Measurements from ENCODE around the gene MYMK. TPM values are rescaled to one million over a fixed set of nuclear protein-coding genes. Genes with fewer than 3 reads are reported as not detected.

MYMK gene
- total RNA-seq, 4 donors from 2014 or later: not detected

- no peak for DNase-seq (ENCODE audit: low spot score in 2 of 2)
- WGBS, 2 donors: 50 to 58% methylated on average over 19 to 23 of the region's 23 CpGs
- TF ChIP-seq POLR2A (IDR thresholded peaks at IDR 0.05): no peak
- TF ChIP-seq CTCF (IDR thresholded peaks at IDR 0.05): no peak
- intact Hi-C loops (cut with DNase I; ENCODE audit: low total_unique reads): no loop called here
- no peak overlapping the region for H3K4me3 ChIP-seq (ENCODE audit: low read depth, poor library complexity, severe bottlenecking)
These were observed 18.7 kb downstream of the MYMK start for GRCh38 chr9:133505901-133506652.

GRCh38 chr9:133505186-133505830 is 19.5 kb downstream of the MYMK start:
- H3K4me3 ChIP-seq (ENCODE audit: low read depth, poor library complexity, severe bottlenecking): no peak overlapping the region
- intact Hi-C loops (cut with DNase I; ENCODE audit: low total_unique reads): no loop called here
- no peak for DNase-seq (ENCODE audit: low spot score in 2 of 2)
- TF ChIP-seq POLR2A (IDR thresholded peaks at IDR 0.05): no peak
- TF ChIP-seq CTCF (IDR thresholded peaks at IDR 0.05): no peak
- WGBS, 2 donors: 85 to 89% methylated on average over 13 of the region's 13 CpGs

- intact Hi-C loops (cut with DNase I; ENCODE audit: low total_unique reads): no loop called here
- no peak for DNase-seq (ENCODE audit: low spot score in 2 of 2)
These were observed 22.6 kb downstream of the MYMK start for GRCh38 chr9:133502112-133502511.

GRCh38 chr9:133499892-133500270 is 24.9 kb downstream of the MYMK start:
- WGBS, 2 donors: 79 to 83% methylated on average over 11 to 12 of the region's 12 CpGs
- no peak for TF ChIP-seq POLR2A (IDR thresholded peaks at IDR 0.05)
- no peak for TF ChIP-seq CTCF (IDR thresholded peaks at IDR 0.05)
- no peak overlapping the region for H3K4me3 ChIP-seq (ENCODE audit: low read depth, poor library complexity, severe bottlenecking)
- DNase-seq (ENCODE audit: low spot score in 2 of 2): no peak
- intact Hi-C loops (cut with DNase I; ENCODE audit: low total_unique reads): no loop called here

More at GRCh38 chr9:133502112-133502511, 22.6 kb downstream of the MYMK start:
- 90 to 96% methylated on average over 1 of the region's 1 CpG for WGBS, 2 donors
- H3K4me3 ChIP-seq (ENCODE audit: low read depth, poor library complexity, severe bottlenecking): no peak overlapping the region
- TF ChIP-seq CTCF (IDR thresholded peaks at IDR 0.05) (no peak), POLR2A (IDR thresholded peaks at IDR 0.05) (no peak)

- intact Hi-C loops (cut with DNase I; ENCODE audit: low total_unique reads): no loop called here
- no peak for DNase-seq (ENCODE audit: low spot score in 2 of 2)
- no peak overlapping the region for H3K4me3 ChIP-seq (ENCODE audit: low read depth, poor library complexity, severe bottlenecking)
- TF ChIP-seq CTCF (IDR thresholded peaks at IDR 0.05) (no peak), POLR2A (IDR thresholded peaks at IDR 0.05) (no peak)
- 59 to 65% methylated on average over 18 to 19 of the region's 19 CpGs for WGBS, 2 donors
These were observed 25.4 kb downstream of the MYMK start for GRCh38 chr9:133499132-133499891.
